ENCODE results near the gene ITGBL1. TPM values are rescaled to one million over a fixed set of nuclear protein-coding genes. Genes with fewer than 3 reads are reported as not detected.

The ITGBL1 gene
- total and polyA plus RNA-seq, 2 donors (not counting 1 experiment from before 2014, with no cell fraction given) = not detected

GRCh38 chr13:101552286-101552685 lies 99.8 kb downstream of the ITGBL1 start:
- H3K27ac ChIP-seq (ENCODE audit: low read length in 2 of 2) = no peak overlapping the region
- H3K4me2 ChIP-seq (replicated peaks; ENCODE audit: low read depth, low read length, poor library complexity, severe bottlenecking) = no peak overlapping the region
- no peaks in the 10 kb centered on the region for H3K36me3 ChIP-seq (replicated peaks in 1 of 2; ENCODE audit: control extremely low read depth in 1 of 2, control insufficient read depth in 1 of 2, extremely low read depth in 1 of 2, insufficient read depth in 2 of 2, low read length in 1 of 2)
- no peak overlapping the region for H3K4me3 ChIP-seq (ENCODE audit: control extremely low read depth in 1 of 5, extremely low read depth in 1 of 5, insufficient read depth in 1 of 5, low read depth in 2 of 5, low read length in 4 of 5)
- WGBS (ENCODE audit: insufficient coverage) = no CpG with 5 or more reads among the region's 1 CpG
- no peak for DNase-seq
- Mint-ChIP-seq H3K9me3 (ENCODE audit: insufficient read depth) (no peaks in the 10 kb centered on the region), H3K4me3 (no peak overlapping the region), H3K27ac (no peak overlapping the region), H3K4me1 (no peaks in the 10 kb centered on the region), H3K27me3 (no peaks in the 10 kb centered on the region)
- no peaks in the 10 kb centered on the region for H3K79me2 ChIP-seq (ENCODE audit: control insufficient read depth, insufficient read depth, low read length)
- ATAC-seq (ENCODE audit: low read depth) = no peak
- CTCF ChIA-PET = no interaction called here
- no peaks in the 10 kb centered on the region for H3K4me1 ChIP-seq (ENCODE audit: control insufficient read depth in 2 of 2, insufficient read depth in 2 of 2, low read length in 2 of 2)
- no peak for TF ChIP-seq EZH2 (IDR thresholded peaks at IDR 0.05; ENCODE audit: borderline replicate concordance, insufficient read depth, low read depth, low read length, poor library complexity, severe bottlenecking)
- no peak for TF ChIP-seq CTCF (IDR thresholded peaks at IDR 0.05)
- POLR2A ChIA-PET = no interaction called here
- H4K20me1 ChIP-seq (ENCODE audit: control insufficient read depth, insufficient read depth, low read length, poor library complexity, severe bottlenecking) = no peaks in the 10 kb centered on the region
- no peaks in the 10 kb centered on the region for H3K9me3 ChIP-seq (ENCODE audit: control extremely low read depth in 1 of 3, control insufficient read depth in 2 of 3, insufficient read depth in 1 of 3, low read length in 2 of 3)
- H3K27me3 ChIP-seq (replicated peaks in 1 of 4; ENCODE audit: control extremely low read depth in 1 of 4, control insufficient read depth in 3 of 4, insufficient read depth in 4 of 4, low read length in 3 of 4) = no peaks in the 10 kb centered on the region
- no peak overlapping the region for H3K9ac ChIP-seq (ENCODE audit: low read length)
- H2AFZ ChIP-seq (ENCODE audit: insufficient read depth, low read depth, low read length, poor library complexity, severe bottlenecking) = no peak overlapping the region
- intact Hi-C loops (cut with micrococcal nuclease) = no loop called here

- ChIA-PET CTCF (no interaction called here), POLR2A (no interaction called here)
- DNase-seq (no peak), ATAC-seq (ENCODE audit: low read depth) (no peak)
- Histone ChIP-seq H3K79me2 (ENCODE audit: control insufficient read depth, insufficient read depth, low read length) (no peaks in the 10 kb centered on the region), H3K9me3 (ENCODE audit: control extremely low read depth in 1 of 3, control insufficient read depth in 2 of 3, insufficient read depth in 1 of 3, low read length in 2 of 3) (no peaks in the 10 kb centered on the region), H4K20me1 (ENCODE audit: control insufficient read depth, insufficient read depth, low read length, poor library complexity, severe bottlenecking) (no peaks in the 10 kb centered on the region), H3K4me3 (ENCODE audit: control extremely low read depth in 1 of 5, extremely low read depth in 1 of 5, insufficient read depth in 1 of 5, low read depth in 2 of 5, low read length in 4 of 5) (no peak overlapping the region), H3K4me1 (ENCODE audit: control insufficient read depth in 2 of 2, insufficient read depth in 2 of 2, low read length in 2 of 2) (no peaks in the 10 kb centered on the region), H3K27ac (ENCODE audit: low read length in 2 of 2) (no peak overlapping the region), H2AFZ (ENCODE audit: insufficient read depth, low read depth, low read length, poor library complexity, severe bottlenecking) (no peak overlapping the region), H3K27me3 (replicated peaks in 1 of 4; ENCODE audit: control extremely low read depth in 1 of 4, control insufficient read depth in 3 of 4, insufficient read depth in 4 of 4, low read length in 3 of 4) (no peaks in the 10 kb centered on the region), H3K9ac (ENCODE audit: low read length) (no peak overlapping the region), H3K36me3 (replicated peaks in 1 of 2; ENCODE audit: control extremely low read depth in 1 of 2, control insufficient read depth in 1 of 2, extremely low read depth in 1 of 2, insufficient read depth in 2 of 2, low read length in 1 of 2) (no peaks in the 10 kb centered on the region), H3K4me2 (replicated peaks; ENCODE audit: low read depth, low read length, poor library complexity, severe bottlenecking) (no peak overlapping the region)
- no peak overlapping the region for H3K27ac Mint-ChIP-seq
- TF ChIP-seq EZH2 (IDR thresholded peaks at IDR 0.05; ENCODE audit: borderline replicate concordance, insufficient read depth, low read depth, low read length, poor library complexity, severe bottlenecking) (no peak), CTCF (IDR thresholded peaks at IDR 0.05) (no peak)
- intact Hi-C loops (cut with micrococcal nuclease) = no loop called here
- no peak overlapping the region for H3K4me3 Mint-ChIP-seq
- no peaks in the 10 kb centered on the region for H3K4me1 Mint-ChIP-seq
- no peaks in the 10 kb centered on the region for H3K9me3 Mint-ChIP-seq (ENCODE audit: insufficient read depth)
- H3K27me3 Mint-ChIP-seq = no peaks in the 10 kb centered on the region
These were observed 100.3 kb downstream of the ITGBL1 start for GRCh38 chr13:101552786-101553185.

All from B cell (primary cell).